WI38 (cell line): ENCODE results near the gene FKBP10.
A peak's percentile ranks its signal among the peaks of the same experiment; 100 is the strongest.
"Not testable (repeated sequence)": the region's sequence is repeated elsewhere in the genome, so short reads cannot be mapped to it uniquely, and the experiment has no call there.

Experiments used
- H3K4me3 ChIP-seq: 2 replicates; pipeline ENCODE4 v1.5.1; 2011; ENCODE audit warnings: low read depth, mild to moderate bottlenecking, control low read depth, low read length
- TF ChIP-seq, protein P1 (sequence below): IDR thresholded peaks from 2 replicates; pipeline ENCODE4 v1.5.1; 2012; ENCODE audit warnings: low read depth, mild to moderate bottlenecking, control low read depth, low read length

The FKBP10 gene

DNA sequence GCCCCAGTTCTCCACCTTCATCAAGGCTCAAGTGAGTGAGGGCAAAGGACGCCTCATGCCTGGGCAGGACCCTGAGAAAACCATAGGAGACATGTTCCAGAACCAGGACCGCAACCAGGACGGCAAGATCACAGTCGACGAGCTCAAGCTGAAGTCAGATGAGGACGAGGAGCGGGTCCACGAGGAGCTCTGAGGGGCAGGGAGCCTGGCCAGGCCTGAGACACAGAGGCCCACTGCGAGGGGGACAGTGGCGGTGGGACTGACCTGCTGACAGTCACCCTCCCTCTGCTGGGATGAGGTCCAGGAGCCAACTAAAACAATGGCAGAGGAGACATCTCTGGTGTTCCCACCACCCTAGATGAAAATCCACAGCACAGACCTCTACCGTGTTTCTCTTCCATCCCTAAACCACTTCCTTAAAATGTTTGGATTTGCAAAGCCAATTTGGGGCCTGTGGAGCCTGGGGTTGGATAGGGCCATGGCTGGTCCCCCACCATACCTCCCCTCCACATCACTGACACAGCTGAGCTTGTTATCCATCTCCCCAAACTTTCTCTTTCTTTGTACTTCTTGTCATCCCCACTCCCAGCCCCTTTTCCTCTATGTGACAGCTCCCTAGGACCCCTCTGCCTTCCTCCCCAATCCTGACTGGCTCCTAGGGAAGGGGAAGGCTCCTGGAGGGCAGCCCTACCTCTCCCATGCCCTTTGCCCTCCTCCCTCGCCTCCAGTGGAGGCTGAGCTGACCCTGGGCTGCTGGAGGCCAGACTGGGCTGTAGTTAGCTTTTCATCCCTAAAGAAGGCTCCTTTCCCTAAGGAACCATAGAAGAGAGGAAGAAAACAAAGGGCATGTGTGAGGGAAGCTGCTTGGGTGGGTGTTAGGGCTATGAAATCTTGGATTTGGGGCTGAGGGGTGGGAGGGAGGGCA lies 9.7 kb downstream of the FKBP10 start:
- H3K4me3 ChIP-seq: no peak overlapping the region

DNA sequence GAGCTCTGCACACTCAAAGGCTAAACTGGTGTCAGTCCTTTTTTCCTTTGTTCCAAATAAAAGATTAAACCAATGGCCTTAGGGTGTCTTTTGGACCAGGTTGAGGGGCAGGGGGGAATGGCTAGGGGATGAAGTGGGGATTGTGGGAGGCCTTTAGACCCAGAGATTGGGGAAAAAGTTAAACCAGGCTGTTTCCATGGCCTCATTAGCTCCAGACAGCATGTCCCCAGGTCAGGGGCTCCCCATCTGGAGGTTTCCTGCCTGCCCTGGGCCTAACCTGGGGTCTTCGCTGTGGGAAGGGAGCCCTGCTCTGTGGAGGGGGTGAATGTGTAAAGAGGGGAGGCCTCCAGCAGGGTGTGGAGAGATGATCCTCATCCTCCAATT lies 10.3 kb downstream of the FKBP10 start:
- H3K4me3 ChIP-seq: no peak overlapping the region
- TF ChIP-seq, protein P1, sequence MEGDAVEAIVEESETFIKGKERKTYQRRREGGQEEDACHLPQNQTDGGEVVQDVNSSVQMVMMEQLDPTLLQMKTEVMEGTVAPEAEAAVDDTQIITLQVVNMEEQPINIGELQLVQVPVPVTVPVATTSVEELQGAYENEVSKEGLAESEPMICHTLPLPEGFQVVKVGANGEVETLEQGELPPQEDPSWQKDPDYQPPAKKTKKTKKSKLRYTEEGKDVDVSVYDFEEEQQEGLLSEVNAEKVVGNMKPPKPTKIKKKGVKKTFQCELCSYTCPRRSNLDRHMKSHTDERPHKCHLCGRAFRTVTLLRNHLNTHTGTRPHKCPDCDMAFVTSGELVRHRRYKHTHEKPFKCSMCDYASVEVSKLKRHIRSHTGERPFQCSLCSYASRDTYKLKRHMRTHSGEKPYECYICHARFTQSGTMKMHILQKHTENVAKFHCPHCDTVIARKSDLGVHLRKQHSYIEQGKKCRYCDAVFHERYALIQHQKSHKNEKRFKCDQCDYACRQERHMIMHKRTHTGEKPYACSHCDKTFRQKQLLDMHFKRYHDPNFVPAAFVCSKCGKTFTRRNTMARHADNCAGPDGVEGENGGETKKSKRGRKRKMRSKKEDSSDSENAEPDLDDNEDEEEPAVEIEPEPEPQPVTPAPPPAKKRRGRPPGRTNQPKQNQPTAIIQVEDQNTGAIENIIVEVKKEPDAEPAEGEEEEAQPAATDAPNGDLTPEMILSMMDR: no peak

More for the DNA sequence above, 9.7 kb downstream of the FKBP10 start:
- TF ChIP-seq, protein P1: no peak

DNA sequence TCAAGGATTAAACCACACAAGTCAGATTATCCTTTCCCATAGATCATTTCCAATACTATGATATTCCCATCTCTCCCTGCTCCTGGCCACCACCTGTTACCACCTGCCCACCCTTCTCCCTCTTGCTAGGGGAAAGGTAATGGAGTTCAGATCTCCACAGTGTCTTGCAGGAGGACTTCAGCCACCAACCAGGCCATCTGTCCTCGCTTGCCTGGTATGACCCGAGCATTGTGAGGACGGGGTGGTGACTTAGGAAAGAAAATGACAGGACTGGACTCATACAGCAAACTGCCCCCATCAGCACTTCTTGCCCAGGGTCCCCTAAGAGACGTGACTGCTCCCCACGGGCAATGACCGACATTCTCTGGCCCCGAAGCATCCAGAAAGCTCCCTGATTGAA lies 10.8 kb downstream of the FKBP10 start:
- no peak overlapping the region for H3K4me3 ChIP-seq
- TF ChIP-seq, protein P1: no peak

DNA sequence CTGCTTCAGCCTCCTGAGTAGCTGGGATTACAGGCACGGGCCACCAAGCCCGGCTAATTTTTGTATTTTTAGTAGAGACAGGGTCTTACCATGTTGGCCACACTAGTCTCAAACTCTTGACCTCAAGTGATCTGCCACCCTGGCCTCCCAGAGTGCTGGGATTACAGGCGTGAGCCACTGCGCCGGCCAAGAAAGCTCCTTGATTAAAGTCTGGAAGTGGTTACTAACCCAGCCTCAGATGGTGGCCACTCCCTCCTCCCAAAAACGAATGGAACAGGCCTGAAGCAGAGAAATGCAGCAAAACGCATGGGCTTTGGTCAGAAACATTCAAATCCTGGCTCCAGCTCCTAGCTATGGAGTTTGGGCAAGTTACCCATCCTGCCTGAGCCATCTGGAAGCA lies 11.3 kb downstream of the FKBP10 start:
- TF ChIP-seq, protein P1: no peak
- H3K4me3 ChIP-seq: no peak overlapping the region

DNA sequence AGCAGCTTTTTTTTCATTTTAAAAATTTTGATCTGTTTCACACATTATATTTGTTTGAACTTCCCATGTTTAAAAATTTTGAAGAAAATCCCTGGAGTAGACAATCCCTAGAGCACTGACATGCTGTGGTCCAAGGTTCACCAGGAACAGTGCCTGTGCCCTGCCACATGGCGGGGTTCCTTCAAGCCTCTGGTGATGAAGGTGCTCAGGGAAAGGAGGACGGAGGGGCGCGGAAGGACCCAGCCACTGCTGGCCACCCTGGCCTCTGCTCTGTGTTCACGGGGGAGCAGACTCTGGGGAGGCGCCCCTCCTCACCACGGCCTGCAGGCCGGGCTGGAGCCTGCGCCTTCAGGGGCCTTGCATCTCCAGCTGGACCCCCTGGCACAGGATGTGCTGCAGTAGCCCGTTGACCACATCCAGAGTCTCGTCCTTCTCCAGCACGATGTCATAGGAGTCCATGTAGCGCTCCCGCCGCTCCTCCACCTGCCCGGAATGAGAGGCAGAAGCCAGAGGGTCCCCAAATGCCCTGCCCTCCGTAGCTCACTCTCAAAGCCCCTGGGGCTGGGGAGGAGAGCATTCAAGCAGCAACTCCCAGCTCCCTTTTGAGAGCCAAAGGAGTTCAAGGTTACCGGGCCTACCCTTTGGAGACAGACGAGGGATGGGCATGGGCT lies 12.5 kb downstream of the FKBP10 start:
- TF ChIP-seq, protein P1: no peak
- H3K4me3 ChIP-seq: no peak overlapping the region

DNA sequence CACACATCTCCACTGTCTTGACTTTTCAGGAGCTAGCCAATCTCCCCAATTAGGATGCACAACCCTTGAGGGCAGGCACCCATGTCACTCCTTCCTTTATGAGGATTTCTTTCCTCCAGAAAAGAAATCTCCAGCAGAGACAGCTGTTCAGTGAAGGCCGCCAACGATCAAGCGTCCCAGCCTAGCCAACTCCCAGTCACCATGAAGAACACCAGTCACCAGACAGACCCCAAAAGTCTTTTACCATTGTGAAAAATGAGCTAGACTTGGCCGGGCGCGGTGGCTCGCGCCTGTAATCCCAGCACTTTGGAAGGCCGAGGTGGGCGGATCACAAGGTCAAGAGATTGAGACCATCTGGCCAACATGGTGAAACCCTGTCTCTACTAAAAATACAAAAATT lies 17.2 kb downstream of the FKBP10 start:
- H3K4me3 ChIP-seq: not testable (repeated sequence)

DNA sequence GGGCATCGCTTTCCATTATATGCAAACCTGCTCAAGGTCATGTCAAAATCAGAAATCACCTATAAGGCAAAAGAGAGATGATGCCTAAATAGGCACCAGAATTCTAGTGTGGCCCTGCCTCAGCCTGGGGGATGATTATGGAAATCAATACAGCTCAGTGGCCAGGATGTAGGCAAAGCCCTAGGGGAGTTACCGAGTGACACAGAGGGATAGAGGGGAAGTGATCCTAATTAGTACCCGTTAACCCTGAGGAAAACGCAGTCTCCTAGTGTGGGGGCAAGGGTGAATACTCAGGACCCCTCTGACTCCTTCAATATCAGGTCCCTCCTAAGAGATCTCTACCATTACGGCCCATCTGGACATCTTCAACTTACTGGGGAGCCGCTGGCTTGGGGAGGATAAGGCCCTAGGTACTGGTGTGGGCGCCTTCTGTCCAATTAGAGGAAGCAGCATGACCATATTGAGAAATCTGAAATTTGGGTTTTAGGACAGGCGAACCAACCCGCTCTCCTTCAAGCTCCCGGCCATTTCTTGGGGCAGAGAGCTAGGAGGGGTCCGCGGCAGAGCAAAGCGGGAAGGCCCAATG lies 22.5 kb downstream of the FKBP10 start:
- H3K4me3 ChIP-seq: peak overlapping the region; percentile 69
- TF ChIP-seq, protein P1: no peak
